Smooth muscle cell (in vitro differentiated cells): Measurements from ENCODE around the gene PDS5B. TPM values are rescaled to one million over a fixed set of nuclear protein-coding genes. Genes with fewer than 3 reads are reported as not detected.
"Not testable (repeated sequence)": the region's sequence is repeated elsewhere in the genome, so short reads cannot be mapped to it uniquely, and the experiment has no call there.

Experiments
- DNase-seq: peaks from one replicate; lab custom pipeline; 2025; ENCODE audit not compliant: unreplicated experiment; lab: John Stamatoyannopoulos, UW
- H2AFZ ChIP-seq: fragments of 200-600 bp; sonication (generic); 2 replicates; pipeline ENCODE4 v1.6.0; 2016; ENCODE audit warnings: antibody characterized with exemption, low read depth, mild to moderate bottlenecking
- H3F3A ChIP-seq: fragments of 200-600 bp; sonication (generic); 2 replicates; pipeline ENCODE4 v1.6.0; 2017; ENCODE audit warnings: antibody characterized with exemption, low read depth
- H3K27ac ChIP-seq: fragments of 200-600 bp; sonication (generic); 2 replicates; pipeline ENCODE4 v1.5.1; 2016; ENCODE audit warnings: low read depth, mild to moderate bottlenecking
- H3K27me3 ChIP-seq: fragments of 200-600 bp; sonication (generic); 2 replicates; pipeline ENCODE4 v1.6.1; 2016; ENCODE audit warnings: low read depth, mild to moderate bottlenecking
- H3K36me3 ChIP-seq: fragments of 200-600 bp; sonication (generic); 2 replicates; pipeline ENCODE4 v1.5.1; 2016; ENCODE audit warnings: low read depth
- H3K4me1 ChIP-seq: fragments of 200-600 bp; sonication (generic); 2 replicates; pipeline ENCODE4 v1.5.1; 2016; ENCODE audit warnings: low read depth
- H3K4me2 ChIP-seq: fragments of 200-600 bp; sonication (generic); 2 replicates; pipeline ENCODE4 v1.6.0; 2016; ENCODE audit warnings: mild to moderate bottlenecking
- H3K4me3 ChIP-seq: fragments of 200-600 bp; sonication (generic); 2 replicates; pipeline ENCODE4 v1.5.1; 2016; ENCODE audit warnings: mild to moderate bottlenecking
- H3K79me2 ChIP-seq: fragments of 200-600 bp; sonication (generic); 2 replicates; pipeline ENCODE4 v1.6.0; 2016; ENCODE audit warnings: low read depth, mild to moderate bottlenecking
- H3K9ac ChIP-seq: fragments of 200-600 bp; sonication (generic); 2 replicates; pipeline ENCODE4 v1.6.0; 2016; ENCODE audit warnings: low read depth
- H3K9me3 ChIP-seq: fragments of 200-600 bp; sonication (generic); replicated peaks from 2 replicates; pipeline ENCODE4 v1.5.1; 2016; ENCODE audit warnings: low read depth
- H4K20me1 ChIP-seq: fragments of 200-600 bp; sonication (generic); 2 replicates; pipeline ENCODE4 v1.6.0; 2016; ENCODE audit warnings: low read depth
- WGBS: methylation state at CpG from one replicate; pipeline ENCODE4 v1.1.7; 2016; ENCODE audit warnings: low lambda C conversion rate; 5-methylcytosine and 5-hydroxymethylcytosine counted together
- polyA plus RNA-seq: library from polyadenylated mRNA; unstranded; fragments of >200 nt; fragmentation: Nextera tagmentation; extraction: Ambion mirVana; gene quantifications from 2 replicates; pipeline ENCODE4 v1.2.1, GENCODE V29; 2016
- small RNA-seq: library from RNA; depleted of rRNA; stranded (forward); fragments of <200 nt; gene quantifications from one replicate; pipeline ENCODE3, GENCODE V24; 2014
- total RNA-seq: library from RNA; depleted of rRNA; stranded (reverse); fragments of >200 nt; gene quantifications from 2 replicates; pipeline ENCODE4 v1.2.3, GENCODE V29; 2014
- TF ChIP-seq, protein P1 (sequence below): fragments of 200-600 bp; sonication (generic); IDR thresholded peaks from 2 replicates; pipeline ENCODE4 v1.5.1; 2017; ENCODE audit warnings: borderline replicate concordance, mild to moderate bottlenecking, antibody characterized with exemption; ENCODE audit not compliant: insufficient read depth, poor library complexity, severe bottlenecking

PDS5B gene
- total and polyA plus RNA-seq, 2 experiments from 2014 or later = 20.5 to 38.9 TPM

DNA sequence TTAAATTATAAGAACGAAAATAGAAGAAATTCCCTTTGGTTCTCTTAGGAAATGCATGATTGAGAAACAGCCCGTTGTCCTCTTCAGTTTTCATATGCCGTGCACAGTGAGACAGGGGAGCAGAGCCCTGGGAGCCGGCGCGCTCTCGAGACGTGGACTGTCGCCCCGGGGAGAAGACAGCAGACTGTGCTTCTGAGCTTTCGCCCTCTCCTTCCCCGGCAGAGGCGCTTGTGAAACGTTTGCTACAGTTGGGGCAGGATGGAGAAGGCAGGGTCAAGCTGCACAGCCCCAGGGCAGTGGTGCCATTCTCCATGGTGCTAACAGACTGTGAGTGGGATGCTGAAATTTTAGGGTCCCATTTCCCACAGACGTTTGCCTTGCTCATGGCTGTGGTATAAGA, 237.8 kb downstream of the PDS5B start:
- Histone ChIP-seq H3K4me2 (peak overlapping the region; percentile 49), H3K9ac (peak overlapping the region; percentile 25), H3K79me2 (no peaks in the 10 kb centered on the region), H3K27me3 (no peaks in the 10 kb centered on the region), H2AFZ (peak overlapping the region; percentile 52), H4K20me1 (no peaks in the 10 kb centered on the region), H3K4me1 (peaks cover 15% of the 10 kb centered on the region), H3F3A (peaks cover 15% of the 10 kb centered on the region), H3K27ac (peak overlapping the region; percentile 95), H3K4me3 (no peak overlapping the region), H3K36me3 (no peaks in the 10 kb centered on the region), H3K9me3 (no peaks in the 10 kb centered on the region)
- TF ChIP-seq, protein P1, sequence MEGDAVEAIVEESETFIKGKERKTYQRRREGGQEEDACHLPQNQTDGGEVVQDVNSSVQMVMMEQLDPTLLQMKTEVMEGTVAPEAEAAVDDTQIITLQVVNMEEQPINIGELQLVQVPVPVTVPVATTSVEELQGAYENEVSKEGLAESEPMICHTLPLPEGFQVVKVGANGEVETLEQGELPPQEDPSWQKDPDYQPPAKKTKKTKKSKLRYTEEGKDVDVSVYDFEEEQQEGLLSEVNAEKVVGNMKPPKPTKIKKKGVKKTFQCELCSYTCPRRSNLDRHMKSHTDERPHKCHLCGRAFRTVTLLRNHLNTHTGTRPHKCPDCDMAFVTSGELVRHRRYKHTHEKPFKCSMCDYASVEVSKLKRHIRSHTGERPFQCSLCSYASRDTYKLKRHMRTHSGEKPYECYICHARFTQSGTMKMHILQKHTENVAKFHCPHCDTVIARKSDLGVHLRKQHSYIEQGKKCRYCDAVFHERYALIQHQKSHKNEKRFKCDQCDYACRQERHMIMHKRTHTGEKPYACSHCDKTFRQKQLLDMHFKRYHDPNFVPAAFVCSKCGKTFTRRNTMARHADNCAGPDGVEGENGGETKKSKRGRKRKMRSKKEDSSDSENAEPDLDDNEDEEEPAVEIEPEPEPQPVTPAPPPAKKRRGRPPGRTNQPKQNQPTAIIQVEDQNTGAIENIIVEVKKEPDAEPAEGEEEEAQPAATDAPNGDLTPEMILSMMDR = no peak
- no peak for DNase-seq
- WGBS = 49% methylated on average over 15 of the region's 15 CpGs

DNA sequence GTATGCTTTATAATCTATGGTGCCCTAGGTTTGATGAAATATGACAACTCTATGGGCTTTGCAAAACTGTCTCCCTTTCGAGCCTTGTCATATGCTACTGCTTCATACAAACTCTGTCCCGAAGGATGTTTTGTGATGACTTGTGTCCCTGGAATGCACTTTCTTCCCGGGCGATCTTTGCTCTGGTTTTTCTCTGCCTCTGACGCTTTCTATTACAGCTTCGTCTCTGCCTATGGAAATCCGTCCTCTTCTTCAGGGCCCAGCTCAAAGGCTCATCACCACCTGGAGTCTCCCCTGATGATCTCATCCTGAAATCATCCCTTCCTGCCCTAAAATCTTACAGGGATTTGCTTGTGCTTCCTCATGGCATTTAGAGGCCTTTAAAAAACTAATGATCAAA, 238.4 kb downstream of the PDS5B start:
- Histone ChIP-seq H3F3A (peaks cover 15% of the 10 kb centered on the region), H3K36me3 (no peaks in the 10 kb centered on the region), H3K9ac (peak overlapping the region; percentile 25), H3K4me2 (peak overlapping the region; percentile 67), H3K27me3 (no peaks in the 10 kb centered on the region), H3K9me3 (no peaks in the 10 kb centered on the region), H3K27ac (peak overlapping the region; percentile 95), H2AFZ (no peak overlapping the region), H3K4me1 (peaks cover 19% of the 10 kb centered on the region), H4K20me1 (no peaks in the 10 kb centered on the region), H3K4me3 (no peak overlapping the region), H3K79me2 (no peaks in the 10 kb centered on the region)
- DNase-seq = no peak
- TF ChIP-seq, protein P1 = no peak
- under 1% methylated on average over 7 of the region's 7 CpGs for WGBS

DNA sequence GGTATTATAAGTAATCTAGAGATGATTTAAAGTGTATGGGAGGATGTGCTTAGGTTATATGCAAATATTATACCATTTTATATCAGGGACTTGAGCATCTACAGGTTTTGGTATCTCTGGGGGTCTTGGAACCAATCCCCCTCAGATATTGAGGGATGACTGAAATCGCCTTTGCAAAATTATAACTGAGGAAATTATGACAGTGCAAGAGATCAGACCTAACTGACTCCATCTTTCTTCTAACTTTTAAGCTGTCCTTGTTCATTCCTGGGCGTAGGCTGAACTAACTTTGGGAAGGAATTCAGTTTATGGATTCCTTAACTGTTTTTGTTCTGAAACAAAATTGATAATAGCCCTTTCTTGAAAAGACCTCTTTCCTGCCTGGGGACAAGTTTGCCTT, 239.2 kb downstream of the PDS5B start:
- TF ChIP-seq, protein P1 = no peak
- no peak overlapping the region for H3K4me3 ChIP-seq
- H3K27ac ChIP-seq = peak overlapping the region; percentile 95
- H3K36me3 ChIP-seq = no peaks in the 10 kb centered on the region
- H3K4me2 ChIP-seq = peak overlapping the region; percentile 67
- H3K9ac ChIP-seq = peak overlapping the region; percentile 12
- no peaks in the 10 kb centered on the region for H3K9me3 ChIP-seq
- no peaks in the 10 kb centered on the region for H4K20me1 ChIP-seq
- DNase-seq = no peak
- no peaks in the 10 kb centered on the region for H3K27me3 ChIP-seq
- H3K4me1 ChIP-seq = peaks cover 26% of the 10 kb centered on the region
- H3F3A ChIP-seq = peaks cover 15% of the 10 kb centered on the region
- WGBS = 78% methylated on average over 2 of the region's 2 CpGs
- H2AFZ ChIP-seq = no peak overlapping the region
- no peaks in the 10 kb centered on the region for H3K79me2 ChIP-seq

DNA sequence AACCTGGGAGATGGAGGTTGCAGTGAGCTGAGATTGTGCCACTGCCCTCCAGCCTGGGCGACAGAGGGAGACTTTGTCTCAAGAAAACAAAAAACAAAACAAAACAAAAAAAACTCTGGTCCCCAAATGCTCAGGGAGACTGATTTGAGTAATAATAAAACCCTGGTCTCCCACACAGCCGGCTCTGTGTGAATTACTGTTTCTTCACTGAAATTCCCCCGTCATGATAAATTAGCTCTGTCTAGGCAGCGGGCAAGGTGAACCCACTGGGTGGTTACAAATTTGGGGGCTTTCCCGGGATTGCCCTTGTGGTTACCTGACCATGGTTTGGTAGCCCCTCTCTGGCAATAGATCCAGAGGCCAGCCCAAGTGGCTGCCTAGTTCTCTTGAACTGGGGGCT, 240.1 kb downstream of the PDS5B start:
- Histone ChIP-seq H3K27ac (peak overlapping the region; percentile 95), H3K4me1 (peaks cover 26% of the 10 kb centered on the region), H3F3A (peaks cover 15% of the 10 kb centered on the region)
- H3K9ac ChIP-seq, H4K20me1 ChIP-seq, H2AFZ ChIP-seq, H3K27me3 ChIP-seq, H3K36me3 ChIP-seq, H3K4me2 ChIP-seq, H3K79me2 ChIP-seq, H3K4me3 ChIP-seq, H3K9me3 ChIP-seq, DNase-seq: not testable (repeated sequence)
- WGBS = 94% methylated on average over 5 of the region's 5 CpGs

Small RNAs within 50 kb of the gene (small RNA-seq; reads per million reads assigned to genes)
- not detected for gene RNY1P4

Other genes with a start within 250 kb of the PDS5B start
- gene N4BP2L1, start 158.3 kb upstream of the PDS5B start, total RNA-seq = 0.99 and 1.4 TPM in 2 replicates
- 0.64 and 1.6 TPM in 2 replicates for gene N4BP2L1, start 158.3 kb upstream of the PDS5B start, polyA plus RNA-seq
- 96.0 and 110 TPM in 2 replicates for gene N4BP2L2, start 47.7 kb upstream of the PDS5B start, total RNA-seq
- 51.3 and 72.1 TPM in 2 replicates for gene N4BP2L2, start 47.7 kb upstream of the PDS5B start, polyA plus RNA-seq